Measurements from ENCODE around the gene OR4D1.

The OR4D1 gene

DNA sequence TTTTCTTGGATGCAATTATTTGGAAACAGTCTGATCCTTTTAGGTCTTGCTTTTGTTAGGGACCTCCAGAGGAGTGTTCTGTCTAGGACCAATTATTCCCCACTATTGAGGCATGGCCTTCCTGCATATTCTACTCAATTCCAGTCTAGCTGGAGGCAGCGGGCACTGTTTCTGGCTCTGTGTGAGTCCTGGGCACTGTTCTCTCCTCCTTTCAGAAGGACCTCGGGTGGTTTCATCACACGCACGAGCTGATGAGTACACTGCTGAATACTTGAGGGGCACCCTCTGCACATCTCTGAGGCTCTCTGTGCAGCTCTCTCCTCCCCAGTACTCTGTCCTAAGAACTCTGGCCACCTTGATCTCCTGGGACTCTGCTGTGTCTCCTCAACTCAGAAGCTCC, 34.2 kb upstream of the OR4D1 start:
- H4K20me1 ChIP-seq (ENCODE audit: insufficient read depth, low read length): no peaks in the 10 kb centered on the region
- H3K9ac ChIP-seq (ENCODE audit: low read length): no peak overlapping the region
- H3K36me3 ChIP-seq (replicated peaks; ENCODE audit: low read depth, low read length): no peaks in the 10 kb centered on the region
- no peak overlapping the region for H3K27ac ChIP-seq (ENCODE audit: low read length)
- TF ChIP-seq EZH2phosphoT487 (IDR thresholded peaks at IDR 0.05; ENCODE audit: low read depth): no peak
- TF ChIP-seq, protein P1, sequence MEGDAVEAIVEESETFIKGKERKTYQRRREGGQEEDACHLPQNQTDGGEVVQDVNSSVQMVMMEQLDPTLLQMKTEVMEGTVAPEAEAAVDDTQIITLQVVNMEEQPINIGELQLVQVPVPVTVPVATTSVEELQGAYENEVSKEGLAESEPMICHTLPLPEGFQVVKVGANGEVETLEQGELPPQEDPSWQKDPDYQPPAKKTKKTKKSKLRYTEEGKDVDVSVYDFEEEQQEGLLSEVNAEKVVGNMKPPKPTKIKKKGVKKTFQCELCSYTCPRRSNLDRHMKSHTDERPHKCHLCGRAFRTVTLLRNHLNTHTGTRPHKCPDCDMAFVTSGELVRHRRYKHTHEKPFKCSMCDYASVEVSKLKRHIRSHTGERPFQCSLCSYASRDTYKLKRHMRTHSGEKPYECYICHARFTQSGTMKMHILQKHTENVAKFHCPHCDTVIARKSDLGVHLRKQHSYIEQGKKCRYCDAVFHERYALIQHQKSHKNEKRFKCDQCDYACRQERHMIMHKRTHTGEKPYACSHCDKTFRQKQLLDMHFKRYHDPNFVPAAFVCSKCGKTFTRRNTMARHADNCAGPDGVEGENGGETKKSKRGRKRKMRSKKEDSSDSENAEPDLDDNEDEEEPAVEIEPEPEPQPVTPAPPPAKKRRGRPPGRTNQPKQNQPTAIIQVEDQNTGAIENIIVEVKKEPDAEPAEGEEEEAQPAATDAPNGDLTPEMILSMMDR (IDR thresholded peaks at IDR 0.05; ENCODE audit: low read depth, low read length): no peak
- H3K79me2 ChIP-seq (ENCODE audit: low read length): no peaks in the 10 kb centered on the region
- H3K4me2 ChIP-seq (ENCODE audit: low read length): no peak overlapping the region
- H3K27me3 ChIP-seq (ENCODE audit: low read depth, low read length): peaks cover 13% of the 10 kb centered on the region
- H3K4me1 ChIP-seq (ENCODE audit: low read length): no peaks in the 10 kb centered on the region; the same call in 1 of the 2 replicates
- H3K4me3 ChIP-seq (ENCODE audit: low read length): no peak overlapping the region
- H2AFZ ChIP-seq (ENCODE audit: low read depth, low read length): no peak overlapping the region
- no peaks in the 10 kb centered on the region for H3K9me3 ChIP-seq (ENCODE audit: insufficient read depth, low read length)

DNA sequence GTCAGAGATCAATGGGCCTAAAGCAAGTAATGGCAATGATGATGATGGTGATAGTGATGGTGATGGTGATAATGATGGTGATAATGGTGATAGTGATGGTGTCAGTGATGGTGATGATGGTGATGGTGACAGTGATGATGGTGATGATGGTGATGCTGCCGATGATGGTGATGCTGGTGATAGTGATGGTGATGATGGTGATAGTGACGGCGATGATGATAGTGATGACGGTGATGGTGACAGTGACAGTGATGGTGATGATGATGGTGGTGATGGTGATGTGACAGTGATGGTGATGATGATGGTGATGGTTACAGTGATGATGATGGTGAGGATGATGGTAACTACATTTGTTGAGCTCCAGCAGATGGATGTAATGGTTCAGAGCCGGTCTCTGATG, 30.8 kb upstream of the OR4D1 start:
- H2AFZ ChIP-seq (ENCODE audit: low read depth, low read length): no peak overlapping the region
- no peak for TF ChIP-seq EZH2phosphoT487 (IDR thresholded peaks at IDR 0.05; ENCODE audit: low read depth)
- TF ChIP-seq, protein P1 (IDR thresholded peaks at IDR 0.05; ENCODE audit: low read depth, low read length): no peak
- no peaks in the 10 kb centered on the region for H4K20me1 ChIP-seq (ENCODE audit: insufficient read depth, low read length)
- no peaks in the 10 kb centered on the region for H3K9me3 ChIP-seq (ENCODE audit: insufficient read depth, low read length)
- H3K9ac ChIP-seq (ENCODE audit: low read length): no peak overlapping the region
- H3K27me3 ChIP-seq (ENCODE audit: low read depth, low read length): peaks cover 13% of the 10 kb centered on the region
- no peaks in the 10 kb centered on the region; the same call in 1 of the 2 replicates for H3K4me1 ChIP-seq (ENCODE audit: low read length)
- H3K27ac ChIP-seq (ENCODE audit: low read length): no peak overlapping the region
- H3K79me2 ChIP-seq (ENCODE audit: low read length): no peaks in the 10 kb centered on the region
- no peaks in the 10 kb centered on the region for H3K36me3 ChIP-seq (replicated peaks; ENCODE audit: low read depth, low read length)
- H3K4me2 ChIP-seq (ENCODE audit: low read length): no peak overlapping the region
- no peak overlapping the region for H3K4me3 ChIP-seq (ENCODE audit: low read length)

- H4K20me1 ChIP-seq (ENCODE audit: insufficient read depth, low read length): no peaks in the 10 kb centered on the region
- H3K36me3 ChIP-seq (replicated peaks; ENCODE audit: low read depth, low read length): no peaks in the 10 kb centered on the region
- H2AFZ ChIP-seq (ENCODE audit: low read depth, low read length): no peak overlapping the region
- no peak overlapping the region for H3K4me3 ChIP-seq (ENCODE audit: low read length)
- no peak for TF ChIP-seq EZH2phosphoT487 (IDR thresholded peaks at IDR 0.05; ENCODE audit: low read depth)
- TF ChIP-seq, protein P1 (IDR thresholded peaks at IDR 0.05; ENCODE audit: low read depth, low read length): no peak
- no peak overlapping the region for H3K9ac ChIP-seq (ENCODE audit: low read length)
- H3K79me2 ChIP-seq (ENCODE audit: low read length): no peaks in the 10 kb centered on the region
- no peak overlapping the region for H3K27ac ChIP-seq (ENCODE audit: low read length)
- H3K4me1 ChIP-seq (ENCODE audit: low read length): no peaks in the 10 kb centered on the region
- H3K27me3 ChIP-seq (ENCODE audit: low read depth, low read length): 0 out of 2 replicates have a peak, but pooled peaks cover 3% of the 10 kb centered on the region
- no peaks in the 10 kb centered on the region for H3K9me3 ChIP-seq (ENCODE audit: insufficient read depth, low read length)
- no peak overlapping the region for H3K4me2 ChIP-seq (ENCODE audit: low read length)
Measured at GRCh38 chr17:58119491-58119890, 28.7 kb upstream of the OR4D1 start.

DNA sequence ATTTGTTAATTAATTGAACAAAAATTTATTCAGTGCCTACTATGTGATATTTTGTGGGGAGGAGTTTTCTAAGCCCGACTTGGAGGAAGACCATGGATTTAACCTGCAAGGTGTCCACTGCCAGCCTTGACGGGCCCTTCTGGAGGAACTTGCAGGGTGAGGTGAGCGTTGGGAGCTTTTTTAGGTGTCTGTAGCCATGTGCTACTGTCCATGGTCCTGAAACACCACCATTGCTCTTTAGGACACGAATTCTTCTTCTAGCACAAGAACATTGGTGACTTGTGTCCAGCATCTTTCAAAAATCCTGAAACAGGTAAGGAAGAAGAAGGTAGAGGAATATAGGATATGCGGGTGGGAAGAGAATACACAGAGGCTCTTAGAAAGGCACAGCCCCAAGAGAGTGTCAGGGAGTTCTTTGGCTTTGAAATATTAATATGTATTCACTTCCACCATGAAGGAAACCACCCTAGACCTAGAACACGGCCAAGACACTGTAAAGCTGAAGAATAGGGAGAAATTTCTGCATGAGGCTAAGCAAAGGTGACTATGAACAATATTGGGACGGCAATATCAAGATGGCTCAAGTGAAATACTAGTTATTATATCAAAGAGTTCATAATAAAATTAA, 27.9 kb upstream of the OR4D1 start:
- no peaks in the 10 kb centered on the region for H3K4me1 ChIP-seq (ENCODE audit: low read length)
- no peaks in the 10 kb centered on the region for H4K20me1 ChIP-seq (ENCODE audit: insufficient read depth, low read length)
- no peaks in the 10 kb centered on the region; the same call in 1 of the 2 replicates for H3K27me3 ChIP-seq (ENCODE audit: low read depth, low read length)
- no peaks in the 10 kb centered on the region for H3K36me3 ChIP-seq (replicated peaks; ENCODE audit: low read depth, low read length)
- H3K79me2 ChIP-seq (ENCODE audit: low read length): no peaks in the 10 kb centered on the region
- no peak overlapping the region for H3K27ac ChIP-seq (ENCODE audit: low read length)
- no peak overlapping the region for H3K9ac ChIP-seq (ENCODE audit: low read length)
- no peak overlapping the region for H3K4me3 ChIP-seq (ENCODE audit: low read length)
- TF ChIP-seq, protein P1 (IDR thresholded peaks at IDR 0.05; ENCODE audit: low read depth, low read length): no peak
- H3K4me2 ChIP-seq (ENCODE audit: low read length): no peak overlapping the region
- H2AFZ ChIP-seq (ENCODE audit: low read depth, low read length): no peak overlapping the region
- no peaks in the 10 kb centered on the region for H3K9me3 ChIP-seq (ENCODE audit: insufficient read depth, low read length)

Measured in OCI-LY3 (cell line).